Measurements from ENCODE around the gene EXD3.
"Not testable (repeated sequence)": the region's sequence is repeated elsewhere in the genome, so short reads cannot be mapped to it uniquely, and the experiment has no call there.

Gene EXD3

GRCh38 chr9:137458194-137459151, 35.5 kb upstream of the EXD3 start:
- DNase-seq: no peak

DNA sequence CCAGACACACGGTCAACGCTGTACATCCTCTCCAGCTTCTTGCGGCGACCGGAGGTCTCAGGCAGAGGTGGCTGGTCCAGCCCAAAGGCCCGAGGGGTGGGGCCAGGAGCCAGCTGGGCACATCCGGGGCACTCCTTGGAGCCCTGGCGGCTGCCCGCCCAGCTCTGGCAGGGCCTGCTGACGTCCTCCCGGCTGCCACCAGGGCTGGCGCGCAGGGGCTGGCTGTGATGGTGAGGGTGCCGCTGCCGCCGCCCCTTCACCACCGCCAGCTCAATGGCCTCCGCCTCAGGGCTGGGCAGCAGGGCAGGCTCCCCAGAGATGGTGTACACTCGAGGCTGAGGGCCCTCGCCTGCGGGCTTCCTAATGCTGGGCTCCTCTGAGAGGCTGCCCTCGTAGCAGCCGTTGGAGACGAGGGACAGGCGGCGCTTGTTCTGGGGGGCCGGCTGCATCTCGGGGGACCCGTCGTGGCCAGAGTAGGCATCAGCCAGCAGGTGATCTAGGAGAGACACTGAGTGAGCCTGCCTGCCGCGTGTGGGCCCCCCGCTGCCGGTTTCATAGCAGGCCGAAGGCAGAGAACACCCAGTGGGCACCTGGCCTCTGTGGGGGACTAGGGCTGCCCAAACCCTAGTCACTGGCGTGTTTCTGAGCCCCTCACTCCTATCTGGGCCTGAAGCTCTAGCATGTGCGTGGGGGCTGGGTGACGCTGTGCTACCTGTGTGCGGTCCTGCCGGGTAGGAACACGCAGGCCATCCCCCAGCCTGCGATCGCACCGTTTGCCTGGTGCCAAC, 34.6 kb upstream of the EXD3 start:
- no peak for DNase-seq

DNA sequence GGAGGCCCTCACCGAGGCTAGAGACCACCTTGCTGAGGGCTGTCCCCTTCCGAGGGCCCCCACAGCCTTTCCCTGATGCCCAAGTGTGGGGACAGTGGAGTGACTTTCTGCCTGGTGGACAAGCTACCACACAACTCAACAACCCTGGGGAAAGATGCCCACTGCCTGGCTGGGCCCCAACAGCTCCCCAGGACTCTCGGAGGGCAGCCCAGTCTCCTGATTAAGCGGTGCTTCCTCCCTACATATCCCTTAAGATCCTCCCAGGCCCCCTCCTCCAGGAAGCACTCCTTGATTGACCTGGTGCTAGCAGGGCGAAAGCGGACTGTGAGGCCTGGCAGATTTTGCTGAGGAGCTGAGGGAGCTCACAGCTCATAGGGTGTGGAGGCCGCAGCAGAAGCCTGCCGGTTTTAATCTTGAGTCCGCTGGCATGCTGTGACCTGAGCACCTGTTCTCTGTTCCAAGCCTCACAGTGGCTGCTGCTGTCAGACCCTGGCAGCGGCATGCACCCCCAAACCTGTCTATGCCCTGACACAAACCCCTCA, 34.0 kb upstream of the EXD3 start:
- DNase-seq: no peak

- no peak for DNase-seq
These were observed 33.3 kb upstream of the EXD3 start for GRCh38 chr9:137456061-137456863.

DNA sequence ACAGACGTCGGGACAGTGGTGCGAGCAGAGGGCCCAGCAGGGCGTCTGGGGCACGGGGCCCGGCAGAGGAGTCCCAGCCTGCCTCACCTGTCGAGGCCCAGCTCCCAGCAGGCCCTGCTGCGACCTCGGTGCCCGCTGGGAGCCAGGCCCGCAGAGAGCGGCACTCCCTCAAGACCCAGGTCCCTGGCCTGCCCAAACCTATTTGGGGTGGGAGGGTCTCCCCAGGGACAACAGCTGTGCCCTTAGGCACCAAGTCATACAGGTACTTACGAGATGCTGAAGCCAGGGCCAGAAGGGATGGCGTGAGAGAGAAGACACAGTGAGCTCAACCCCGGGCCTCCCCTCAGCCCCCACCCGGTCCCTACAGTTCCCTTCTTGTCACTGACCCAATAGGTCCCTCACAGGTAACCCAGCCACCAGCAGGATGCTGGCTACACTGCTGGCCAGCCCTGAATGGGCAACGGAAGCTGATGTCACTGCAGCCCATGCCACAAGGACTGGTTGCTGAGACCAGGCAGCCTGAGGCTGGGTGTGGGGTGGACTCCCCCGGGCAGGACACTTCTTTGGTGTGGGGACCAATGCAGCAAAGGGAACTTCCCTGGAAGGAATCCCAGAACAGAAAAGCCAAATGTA, 32.5 kb upstream of the EXD3 start:
- DNase-seq: no peak

DNA sequence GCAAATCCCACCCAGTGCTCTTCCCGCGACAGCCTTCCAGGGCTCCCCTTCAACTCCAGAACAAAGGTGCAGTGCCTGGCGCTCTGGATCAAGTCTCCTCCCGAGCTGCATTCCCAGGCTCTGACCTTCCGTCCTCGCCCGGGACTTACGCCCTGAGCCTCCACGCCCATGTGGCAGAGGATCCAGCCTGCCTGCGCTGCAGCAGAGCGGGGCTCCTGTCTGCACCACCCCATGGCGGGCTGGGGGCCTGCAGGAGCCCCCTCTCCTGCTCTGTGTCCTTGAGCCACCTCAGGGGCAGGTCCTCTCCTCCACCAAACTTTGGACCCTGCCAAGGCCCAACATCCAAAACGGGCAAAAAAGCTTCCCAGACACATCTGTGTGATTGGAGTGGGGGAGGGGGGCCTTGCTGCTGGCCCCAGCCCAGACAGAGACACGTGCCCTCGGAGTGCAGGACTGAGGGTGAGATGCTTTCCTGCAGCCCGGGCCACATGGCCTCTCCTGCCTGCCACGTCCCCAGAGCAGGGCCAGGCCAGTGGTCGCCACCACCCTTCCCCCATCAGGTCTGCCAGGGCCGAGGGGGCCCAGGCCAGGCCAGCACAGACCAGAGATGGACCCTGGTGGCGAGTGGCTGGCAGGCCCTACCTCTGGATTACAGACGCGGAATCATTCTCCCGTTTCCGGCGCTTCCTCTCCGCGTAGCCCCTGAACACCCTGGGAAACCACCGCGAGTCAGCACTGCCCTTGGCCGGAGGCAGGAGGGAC, 31.8 kb upstream of the EXD3 start:
- DNase-seq: no peak

DNA sequence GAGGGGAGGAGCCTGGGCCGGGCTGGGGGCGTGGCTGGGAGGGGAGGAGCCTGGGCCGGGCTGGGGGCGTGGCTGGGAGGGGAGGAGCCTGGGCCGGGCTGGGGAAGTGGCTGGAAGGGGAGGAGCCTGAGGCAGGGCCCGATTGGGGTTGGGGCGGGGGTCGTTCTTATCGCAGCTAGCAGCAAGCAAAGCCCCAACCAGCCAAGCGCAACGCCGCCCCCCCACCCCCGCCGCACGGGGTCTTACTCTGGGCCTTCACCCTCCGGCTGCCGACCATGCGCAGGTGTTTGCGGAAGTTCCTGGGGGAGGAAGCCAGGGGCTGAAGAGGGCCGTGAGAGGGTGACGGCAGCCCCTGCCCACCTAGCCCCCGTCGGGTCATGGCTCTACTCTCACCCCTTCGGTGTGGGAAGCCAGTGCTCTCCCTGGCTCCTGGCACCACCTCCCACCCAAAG, 31.2 kb upstream of the EXD3 start:
- DNase-seq: no peak

GRCh38 chr9:137453643-137454081, 30.7 kb upstream of the EXD3 start:
- no peak for DNase-seq

- DNase-seq: no peak
These were observed 30.0 kb upstream of the EXD3 start for GRCh38 chr9:137452761-137453642.

DNA sequence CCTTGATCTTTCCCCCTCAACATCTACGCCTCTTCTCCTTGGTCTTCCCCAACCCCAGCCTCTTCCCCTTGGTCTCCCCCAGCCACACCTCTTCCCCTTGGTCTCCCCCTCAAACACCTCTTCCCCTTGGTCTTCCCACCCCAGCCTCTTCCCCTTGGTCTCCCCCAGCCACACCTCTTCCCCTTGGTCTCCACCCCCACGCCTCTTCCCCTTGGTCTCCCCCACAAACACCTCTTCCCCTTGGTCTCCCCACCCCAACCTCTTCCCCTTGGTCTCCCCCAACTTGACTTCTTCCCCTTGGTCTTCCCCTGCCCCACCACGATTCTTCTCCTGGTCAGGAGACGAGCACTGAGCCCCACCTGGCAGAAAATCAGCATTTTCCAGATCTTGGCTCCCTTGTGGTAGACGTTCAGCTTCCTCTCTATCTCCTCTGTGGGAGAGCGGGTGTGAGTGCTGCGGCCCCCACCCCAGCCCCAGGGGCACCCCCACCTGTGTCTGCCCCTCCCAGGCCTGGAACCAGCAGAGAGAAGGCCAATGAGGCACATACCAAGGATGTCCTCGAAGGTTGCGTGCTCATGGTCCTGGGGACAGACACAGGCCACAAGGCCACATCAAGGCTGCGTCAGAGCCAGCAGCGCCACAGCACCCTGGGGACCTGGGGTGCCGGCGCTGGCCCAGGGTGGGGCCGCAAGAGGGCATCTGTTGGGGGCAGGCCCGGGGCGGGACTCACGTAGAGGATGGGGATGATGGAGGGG, 29.2 kb upstream of the EXD3 start:
- no peak for DNase-seq

DNA sequence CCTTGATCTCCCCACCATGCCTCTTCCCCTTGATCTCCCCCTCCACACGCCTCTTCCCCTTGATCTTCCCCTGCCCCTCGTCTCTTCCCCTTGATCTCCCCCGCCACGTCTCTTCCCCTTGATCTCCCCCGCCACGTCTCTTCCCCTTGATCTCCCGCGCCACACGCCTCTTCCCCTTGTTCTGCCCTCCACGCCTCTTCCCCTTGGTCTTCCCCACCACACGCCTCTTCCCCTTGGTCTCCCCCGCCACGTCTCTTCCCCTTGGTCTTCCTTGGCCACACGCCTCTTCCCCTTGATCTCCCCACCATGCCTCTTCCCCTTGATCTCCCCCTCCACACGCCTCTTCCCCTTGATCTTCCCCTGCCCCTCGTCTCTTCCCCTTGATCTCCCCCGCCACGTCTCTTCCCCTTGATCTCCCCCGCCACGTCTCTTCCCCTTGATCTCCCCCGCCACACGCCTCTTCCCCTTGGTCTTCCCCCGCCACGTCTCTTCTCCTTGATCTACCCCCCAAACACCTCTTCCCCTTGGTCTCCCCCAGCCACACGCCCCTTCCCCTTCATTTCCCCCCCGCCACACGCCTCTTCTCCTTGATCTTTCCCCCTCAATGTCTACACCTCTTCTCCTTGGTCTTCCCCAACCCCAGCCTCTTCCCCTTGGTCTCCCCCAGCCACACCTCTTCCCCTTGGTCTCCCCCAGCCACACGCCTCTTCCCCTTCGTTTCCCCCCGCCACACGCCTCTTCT, 28.5 kb upstream of the EXD3 start:
- DNase-seq: not testable (repeated sequence)

GRCh38 chr9:137450539-137451222, 27.7 kb upstream of the EXD3 start:
- DNase-seq: not testable (repeated sequence)

DNA sequence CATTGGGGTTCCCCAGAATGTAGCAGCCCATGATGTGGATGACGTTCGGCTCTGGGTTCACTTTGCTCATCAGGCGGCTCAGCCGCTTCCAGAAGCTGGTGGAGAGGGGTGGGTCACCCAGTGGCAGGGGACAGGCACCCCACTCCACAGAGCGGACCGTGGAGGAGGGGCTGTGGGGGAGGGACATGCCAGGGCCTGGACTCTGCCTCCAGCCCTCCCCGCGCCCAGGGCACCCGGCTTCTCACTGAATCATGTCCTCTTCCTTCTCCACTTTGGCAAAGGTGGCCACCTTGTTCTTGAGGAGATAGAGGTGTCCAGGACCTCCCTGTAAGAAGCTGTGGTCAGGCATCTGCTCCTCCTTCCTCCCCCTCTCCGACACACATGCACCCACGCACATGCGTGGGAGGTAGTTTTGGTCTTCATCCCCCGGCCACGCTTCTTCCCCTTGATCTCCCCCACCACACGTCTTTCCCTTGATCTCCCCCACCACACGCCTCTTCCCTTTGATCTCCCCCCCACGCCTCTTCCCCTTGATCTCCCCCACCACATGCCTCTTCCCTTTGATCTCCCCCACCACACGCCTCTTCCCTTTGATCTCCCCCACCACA, 27.1 kb upstream of the EXD3 start:
- DNase-seq: no peak

GRCh38 chr9:137449081-137449844, 26.3 kb upstream of the EXD3 start:
- no peak for DNase-seq

GRCh38 chr9:137448602-137448962, 25.6 kb upstream of the EXD3 start:
- DNase-seq: no peak

DNA sequence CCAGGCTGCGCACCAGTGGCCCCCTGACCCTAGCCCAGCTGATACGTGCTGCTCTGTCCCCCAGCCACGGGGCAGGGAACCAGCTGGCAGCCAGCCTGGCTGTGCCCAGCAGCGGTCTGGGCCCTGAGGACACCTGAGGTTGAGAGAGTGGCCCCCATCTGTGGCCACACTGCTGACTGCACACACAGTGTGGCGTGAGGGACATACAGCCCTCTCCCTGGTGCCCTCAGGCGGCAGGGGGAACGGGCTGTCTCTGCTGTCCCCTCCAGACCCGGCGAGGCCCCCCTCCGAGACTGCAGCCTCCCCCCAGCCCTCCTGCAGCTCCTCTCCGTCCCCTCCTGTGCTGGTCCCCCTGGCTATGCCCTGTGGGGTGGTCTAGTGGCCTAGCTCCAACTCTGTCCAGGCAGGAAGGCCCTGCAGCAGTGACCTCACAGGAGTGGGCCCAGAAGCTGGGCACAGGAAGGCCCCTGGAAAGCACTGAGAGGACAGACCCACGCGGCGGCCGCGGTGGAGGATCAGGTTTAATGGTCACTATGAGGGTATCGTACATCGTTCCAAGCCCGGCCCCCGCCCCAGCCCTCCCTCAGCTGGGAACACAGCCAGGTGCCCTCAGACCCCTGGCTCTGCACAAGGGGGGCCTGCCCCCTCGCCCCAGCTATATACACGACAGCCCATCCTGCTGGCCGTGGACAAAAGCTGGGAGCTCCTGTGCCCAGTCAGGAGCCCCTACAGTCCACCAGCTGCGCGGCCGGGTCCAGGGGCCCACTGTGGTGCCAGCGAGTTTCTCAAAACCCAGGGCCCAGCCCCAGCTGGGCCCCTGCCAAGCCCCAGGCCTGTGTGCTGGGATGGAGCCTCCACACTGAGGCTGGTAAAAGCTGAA, 25.0 kb upstream of the EXD3 start:
- DNase-seq: no peak

All from amniotic stem cell (primary cell).